Tibial nerve (tissue), 4 donors: ENCODE results near the gene DCTPP1. TPM values are rescaled to one million over a fixed set of nuclear protein-coding genes. Genes with fewer than 3 reads are reported as not detected.

Source experiments
- DNase-seq, 2 donors: peaks; one replicate each; pipeline ENCODE4 v3.0.0-alpha.2; 2019; ENCODE audit warnings: low spot score in 2 of 2
- H3K27ac ChIP-seq, 4 donors: fragments of 200-600 bp; sonication (generic) in 3 of 4; one replicate each; pipeline ENCODE4 v1.5.1; 2017 to 2019; ENCODE audit warnings: mild to moderate bottlenecking in 1 of 4
- H3K27me3 ChIP-seq, 2 donors: fragments of 200-600 bp; sonication (generic) in 1 of 2; one replicate each; pipeline versions ENCODE4 v1.5.1 to v1.6.0; 2017 to 2019
- H3K36me3 ChIP-seq, 3 donors: fragments of 200-600 bp; sonication (generic); one replicate each; pipeline ENCODE4 v1.5.1; 2018 to 2019
- H3K4me1 ChIP-seq, 4 donors: fragments of 200-600 bp; sonication (generic) in 3 of 4; one replicate each; pipeline ENCODE4 v1.5.1; 2017 to 2019
- H3K4me3 ChIP-seq, 4 donors: fragments of 200-600 bp; sonication (generic) in 3 of 4; one replicate each; pipeline ENCODE4 v1.5.1; 2017 to 2019; ENCODE audit warnings: mild to moderate bottlenecking in 1 of 4, moderate library complexity in 1 of 4
- H3K9me3 ChIP-seq, 4 donors: fragments of 200-600 bp; sonication (generic) in 3 of 4; one replicate each; pipeline ENCODE4 v1.5.1; 2017 to 2019
- EP300 ChIP-seq, 2 donors: sonication (generic); formaldehyde crosslinking; IDR thresholded peaks; one replicate each; pipeline ENCODE4 v1.6.1; 2017; ENCODE audit warnings: antibody characterized with exemption in 2 of 2, mild to moderate bottlenecking in 1 of 2
- POLR2A ChIP-seq, 2 donors: fragments of 450-650 bp; IDR thresholded peaks; one replicate each; pipeline ENCODE4 v1.6.1; 2017; ENCODE audit warnings: antibody characterized with exemption in 2 of 2, mild to moderate bottlenecking in 2 of 2, moderate library complexity in 2 of 2
- WGBS, 2 donors: methylation state at CpG; one replicate each; pipeline ENCODE4 v1.1.5; 2018; 5-methylcytosine and 5-hydroxymethylcytosine counted together
- total RNA-seq, 4 donors: library from RNA; depleted of rRNA; stranded (reverse); fragments of >200 nt; gene quantifications; one replicate each; pipeline ENCODE4 v1.1.0, GENCODE V29; 2016
- TF ChIP-seq, protein P1 (sequence below), 5 experiments: fragments of 200-600 bp in 3 of 5; fragments of 450-650 bp in 2 of 5; sonication (generic) in 3 of 5; IDR thresholded peaks; one replicate each; pipeline ENCODE4 v1.5.1; 2016 to 2019; ENCODE audit warnings: antibody characterized with exemption in 5 of 5, mild to moderate bottlenecking in 3 of 5, moderate library complexity in 2 of 5

DCTPP1 gene
- total RNA-seq, 4 donors from 2014 or later: 12.1 to 20.7 (median 16.1) TPM

DNA sequence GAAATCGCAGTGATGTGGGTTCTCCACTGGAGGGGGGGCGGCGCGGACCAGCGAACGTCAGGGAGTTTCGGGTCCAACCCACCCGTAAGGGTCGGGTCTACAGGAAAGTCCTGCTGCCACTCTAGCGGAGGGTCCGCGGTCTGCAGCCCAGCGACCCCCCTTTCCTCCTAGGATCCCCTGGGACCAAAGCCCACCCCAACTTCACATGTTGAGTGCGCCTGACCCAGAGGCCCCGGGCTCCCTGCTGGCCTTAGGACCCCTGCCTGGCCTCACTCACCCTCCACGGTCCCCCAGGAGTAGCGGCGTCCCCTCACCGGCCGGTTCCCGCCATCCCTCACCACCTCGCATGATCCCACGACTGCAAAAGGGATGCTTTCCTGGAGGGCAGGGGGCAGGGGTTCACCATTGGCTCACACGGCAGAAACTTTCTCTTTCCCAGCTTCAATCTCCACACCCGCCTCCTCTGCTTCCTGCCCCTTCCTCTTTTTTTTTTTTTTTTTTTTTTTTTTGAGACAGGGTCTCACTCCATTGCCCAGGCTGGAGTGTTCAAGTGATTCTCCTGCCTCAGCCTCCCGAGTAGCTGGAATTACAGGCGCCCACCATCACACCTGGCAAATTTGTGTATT, 50.6 kb downstream of the DCTPP1 start:
- Histone ChIP-seq H3K4me1 (peaks cover 0 to 29% (median 13%) of the 10 kb centered on the region in 4 donors), H3K27me3 (no peaks in the 10 kb centered on the region)
- 30 to 37% methylated on average over 15 to 22 of the region's 27 CpGs for WGBS, 2 donors

DNA sequence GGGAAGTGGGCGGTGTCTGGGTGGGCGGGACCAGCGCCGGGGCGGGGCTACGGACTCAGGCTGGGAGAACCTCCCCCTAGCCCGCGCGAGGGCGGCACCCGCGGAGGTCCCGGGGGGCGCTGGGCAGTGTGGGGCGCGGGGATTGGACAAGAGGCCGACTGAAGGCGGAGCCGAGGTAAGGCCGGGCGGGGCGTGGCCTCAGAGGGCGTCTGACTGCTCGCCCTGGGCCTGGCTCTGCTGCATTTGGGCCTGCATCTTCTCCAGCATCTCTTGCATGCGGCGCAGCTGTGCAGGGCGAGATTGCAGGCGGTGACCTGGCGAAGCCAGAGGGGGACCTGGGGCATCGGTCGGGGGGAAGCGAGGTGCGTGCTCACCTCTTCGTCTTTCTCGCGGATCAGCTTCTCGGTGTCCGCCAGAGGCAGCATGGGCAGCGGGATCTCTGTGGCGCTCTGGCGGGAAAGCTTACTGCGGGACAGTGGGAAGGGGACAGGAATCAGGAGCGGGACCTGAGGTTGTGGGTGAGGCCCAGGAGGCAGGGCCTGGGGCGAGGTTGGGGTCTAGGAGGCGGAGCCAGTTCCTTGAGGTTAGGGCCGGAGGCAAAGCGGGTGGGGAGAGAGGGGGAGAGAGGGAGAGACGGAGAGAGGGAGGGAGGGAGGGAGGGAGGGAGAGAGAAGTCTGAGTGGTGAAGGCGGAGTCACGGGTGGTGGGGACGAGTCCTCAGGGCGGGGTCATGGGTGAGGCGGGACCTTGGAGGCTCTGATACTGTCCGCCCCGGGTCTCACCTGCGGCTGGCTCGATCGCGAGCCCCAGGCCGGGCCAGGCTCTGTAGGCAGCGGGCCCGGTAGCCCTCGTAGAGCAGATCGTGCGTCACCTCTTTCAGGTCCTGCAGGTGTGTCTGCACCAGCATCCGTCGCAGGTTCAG, 51.3 kb downstream of the DCTPP1 start:
- H3K9me3 ChIP-seq: no peaks in the 10 kb centered on the region

More for the DNA sequence above, 50.6 kb downstream of the DCTPP1 start:
- DNase-seq: no peak
- Histone ChIP-seq H3K36me3 (no peaks in the 10 kb centered on the region), H3K9me3 (no peaks in the 10 kb centered on the region), H3K4me3 (peak overlapping the region; percentile 66 to 89 (median 79)), H3K27ac (peak overlapping the region; percentile 99 to 100 (median 100))
- no peak for TF ChIP-seq POLR2A (IDR thresholded peaks at IDR 0.05)
- TF ChIP-seq, protein P1, sequence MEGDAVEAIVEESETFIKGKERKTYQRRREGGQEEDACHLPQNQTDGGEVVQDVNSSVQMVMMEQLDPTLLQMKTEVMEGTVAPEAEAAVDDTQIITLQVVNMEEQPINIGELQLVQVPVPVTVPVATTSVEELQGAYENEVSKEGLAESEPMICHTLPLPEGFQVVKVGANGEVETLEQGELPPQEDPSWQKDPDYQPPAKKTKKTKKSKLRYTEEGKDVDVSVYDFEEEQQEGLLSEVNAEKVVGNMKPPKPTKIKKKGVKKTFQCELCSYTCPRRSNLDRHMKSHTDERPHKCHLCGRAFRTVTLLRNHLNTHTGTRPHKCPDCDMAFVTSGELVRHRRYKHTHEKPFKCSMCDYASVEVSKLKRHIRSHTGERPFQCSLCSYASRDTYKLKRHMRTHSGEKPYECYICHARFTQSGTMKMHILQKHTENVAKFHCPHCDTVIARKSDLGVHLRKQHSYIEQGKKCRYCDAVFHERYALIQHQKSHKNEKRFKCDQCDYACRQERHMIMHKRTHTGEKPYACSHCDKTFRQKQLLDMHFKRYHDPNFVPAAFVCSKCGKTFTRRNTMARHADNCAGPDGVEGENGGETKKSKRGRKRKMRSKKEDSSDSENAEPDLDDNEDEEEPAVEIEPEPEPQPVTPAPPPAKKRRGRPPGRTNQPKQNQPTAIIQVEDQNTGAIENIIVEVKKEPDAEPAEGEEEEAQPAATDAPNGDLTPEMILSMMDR (IDR thresholded peaks at IDR 0.05): no peak
- TF ChIP-seq EP300 (IDR thresholded peaks at IDR 0.05): no peak

DNA sequence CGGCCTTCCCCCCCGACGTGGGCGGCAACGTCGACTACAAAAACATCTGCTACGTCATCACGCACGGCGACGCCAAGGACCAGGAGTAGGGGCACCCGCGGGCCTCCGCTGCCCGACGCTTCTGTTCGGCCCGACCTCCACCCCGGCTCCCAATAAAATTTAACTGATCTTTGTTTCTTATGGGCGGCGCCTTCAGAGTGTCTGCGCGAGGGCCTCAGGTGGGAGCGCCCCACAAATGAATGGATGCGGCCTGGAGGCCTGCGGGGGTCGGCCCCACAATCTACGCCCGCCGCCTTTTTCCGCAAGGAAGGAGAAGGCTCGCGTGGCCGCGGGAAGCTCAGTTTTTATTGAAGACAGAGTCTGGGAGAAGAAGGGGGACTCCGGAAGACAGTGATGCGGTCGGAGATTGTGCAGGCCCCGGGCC, 52.0 kb downstream of the DCTPP1 start:
- H3K4me3 ChIP-seq: peak overlapping the region; percentile 59 to 89 (median 72)
- 0 to 1% methylated on average over 39 of the region's 39 CpGs for WGBS, 2 donors
- H3K9me3 ChIP-seq: no peaks in the 10 kb centered on the region
- TF ChIP-seq, protein P1 (IDR thresholded peaks at IDR 0.05): peak in 1 of 5 experiments; percentile 12
- TF ChIP-seq EP300 (IDR thresholded peaks at IDR 0.05): peak; percentile 43 to 95
- peak; percentile 56 to 82 for TF ChIP-seq POLR2A (IDR thresholded peaks at IDR 0.05)
- peak; percentile 93 to 97 for DNase-seq
- no peaks in the 10 kb centered on the region for H3K27me3 ChIP-seq
- H3K36me3 ChIP-seq: no peaks in the 10 kb centered on the region
- peaks cover 0 to 29% (median 13%) of the 10 kb centered on the region in 4 donors for H3K4me1 ChIP-seq
- H3K27ac ChIP-seq: peak overlapping the region; percentile 99 to 100 (median 100)

More for the DNA sequence above, 51.3 kb downstream of the DCTPP1 start:
- Histone ChIP-seq H3K36me3 (no peaks in the 10 kb centered on the region), H3K4me3 (peak overlapping the region; percentile 66 to 89 (median 79)), H3K4me1 (peaks cover 0 to 29% (median 13%) of the 10 kb centered on the region in 4 donors), H3K27ac (peak overlapping the region; percentile 99 to 100 (median 100)), H3K27me3 (no peaks in the 10 kb centered on the region)
- WGBS, 2 donors: 1% methylated on average over 38 to 61 of the region's 67 CpGs
- DNase-seq: peak; percentile 98 to 99
- TF ChIP-seq EP300 (IDR thresholded peaks at IDR 0.05): peak; percentile 13 to 80
- TF ChIP-seq, protein P1 (IDR thresholded peaks at IDR 0.05): peak in 3 of 5 experiments; percentile 12 to 37 (median 27)
- TF ChIP-seq POLR2A (IDR thresholded peaks at IDR 0.05): peak; percentile 23 to 89

DNA sequence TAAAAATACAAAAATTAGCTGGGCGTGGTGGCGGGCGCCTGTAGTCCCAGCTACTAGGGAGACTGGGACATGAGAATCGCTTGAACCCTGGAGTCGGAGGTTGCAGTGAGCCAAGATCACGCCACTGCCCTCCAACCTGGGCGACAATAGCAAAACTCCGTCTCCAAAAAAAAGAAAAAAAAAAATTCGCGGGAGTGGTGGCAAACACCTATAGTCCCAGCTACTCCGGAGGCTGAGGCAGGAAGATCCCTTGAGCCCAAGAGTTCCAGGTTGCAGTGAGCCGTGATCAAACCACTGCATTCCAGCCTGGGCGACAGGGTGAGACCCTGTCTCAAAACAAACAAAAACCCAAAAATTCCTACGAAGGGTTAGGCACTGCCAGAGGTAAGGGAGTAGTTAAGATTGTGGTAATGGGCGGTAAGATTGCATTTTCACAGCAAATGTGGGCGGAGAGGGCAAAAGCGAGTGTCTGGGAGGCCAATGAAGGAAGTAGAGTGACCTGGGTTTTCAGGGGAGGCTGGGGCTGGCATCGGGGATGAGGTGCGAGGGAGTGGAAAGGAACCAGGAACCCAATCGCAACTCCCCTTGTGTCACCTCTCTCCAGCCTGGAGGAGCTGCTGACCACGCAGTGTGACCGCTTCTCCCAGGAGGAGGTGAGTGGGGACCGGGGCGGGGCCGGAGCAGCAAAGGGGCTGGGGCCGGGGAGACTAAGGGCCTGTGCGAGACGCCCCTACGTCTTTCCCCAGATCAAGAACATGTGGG, 52.6 kb downstream of the DCTPP1 start:
- Histone ChIP-seq H3K4me3 (peak overlapping the region; percentile 59 to 89 (median 72)), H3K27me3 (no peaks in the 10 kb centered on the region), H3K36me3 (no peaks in the 10 kb centered on the region), H3K9me3 (no peaks in the 10 kb centered on the region), H3K4me1 (peaks cover 0 to 29% (median 13%) of the 10 kb centered on the region in 4 donors), H3K27ac (peak overlapping the region; percentile 99 to 100 (median 100))
- 37 to 39% methylated on average over 26 to 29 of the region's 29 CpGs for WGBS, 2 donors
- TF ChIP-seq EP300 (IDR thresholded peaks at IDR 0.05) (no peak), POLR2A (IDR thresholded peaks at IDR 0.05) (no peak)
- TF ChIP-seq, protein P1 (IDR thresholded peaks at IDR 0.05): no peak
- DNase-seq: no peak
